SK-N-SH treated with all-trans-retinoic acid at 6 μM for 48 hours (cell line): Measurements from ENCODE around the gene BTBD17.

Experiments used
- CREB5 ChIP-seq: fragments of 250-450 bp; sonication (Bioruptor Pico); IDR thresholded peaks from 2 replicates; pipeline ENCODE4 v1.5.1; 2020; ENCODE audit warnings: low read depth, mild to moderate bottlenecking, moderate library complexity
- CSDC2 ChIP-seq: fragments of 250-450 bp; sonication (Bioruptor Pico); IDR thresholded peaks from 2 replicates; pipeline ENCODE4 v1.5.0; 2020; ENCODE audit warnings: mild to moderate bottlenecking, moderate library complexity
- CSRNP3 ChIP-seq: fragments of 250-450 bp; sonication (Bioruptor Pico); IDR thresholded peaks from 2 replicates; pipeline ENCODE4 v1.5.1; 2021; ENCODE audit warnings: mild to moderate bottlenecking, moderate library complexity
- PATZ1 ChIP-seq: fragments of 250-450 bp; sonication (Bioruptor Pico); IDR thresholded peaks from 2 replicates; pipeline ENCODE4 v1.8.0; 2020; ENCODE audit warnings: mild to moderate bottlenecking, moderate library complexity, borderline replicate concordance
- PPARA ChIP-seq: fragments of 250-450 bp; sonication (Bioruptor Pico); IDR thresholded peaks from 2 replicates; pipeline ENCODE4 v1.5.0; 2020; ENCODE audit warnings: mild to moderate bottlenecking, borderline replicate concordance
- RARB ChIP-seq: fragments of 250-450 bp; sonication (Bioruptor Pico); IDR thresholded peaks from 2 replicates; pipeline ENCODE4 v1.8.0; 2021; ENCODE audit warnings: mild to moderate bottlenecking, moderate library complexity
- ZFP3 ChIP-seq: fragments of 250-450 bp; sonication (Bioruptor Pico); IDR thresholded peaks from 2 replicates; pipeline ENCODE4 v1.5.0; 2020; ENCODE audit warnings: mild to moderate bottlenecking, moderate library complexity
- TF ChIP-seq, protein P1 (sequence below): fragments of 250-450 bp; sonication (Bioruptor Pico); IDR thresholded peaks from 2 replicates; pipeline ENCODE4 v1.5.0; 2020; ENCODE audit warnings: mild to moderate bottlenecking, moderate library complexity

GRCh38 chr17:74345433-74346241, 16.0 kb downstream of the BTBD17 start:
- no peak for TF ChIP-seq PPARA (CRISPR knock-in tag)
- no peak for TF ChIP-seq RARB
- TF ChIP-seq PATZ1 = no peak
- no peak for TF ChIP-seq CREB5 (CRISPR knock-in tag)
- TF ChIP-seq CSRNP3 (CRISPR knock-in tag) = no peak
- no peak for TF ChIP-seq CSDC2 (CRISPR knock-in tag)
- no peak for TF ChIP-seq ZFP3 (CRISPR knock-in tag)
- TF ChIP-seq, protein P1, sequence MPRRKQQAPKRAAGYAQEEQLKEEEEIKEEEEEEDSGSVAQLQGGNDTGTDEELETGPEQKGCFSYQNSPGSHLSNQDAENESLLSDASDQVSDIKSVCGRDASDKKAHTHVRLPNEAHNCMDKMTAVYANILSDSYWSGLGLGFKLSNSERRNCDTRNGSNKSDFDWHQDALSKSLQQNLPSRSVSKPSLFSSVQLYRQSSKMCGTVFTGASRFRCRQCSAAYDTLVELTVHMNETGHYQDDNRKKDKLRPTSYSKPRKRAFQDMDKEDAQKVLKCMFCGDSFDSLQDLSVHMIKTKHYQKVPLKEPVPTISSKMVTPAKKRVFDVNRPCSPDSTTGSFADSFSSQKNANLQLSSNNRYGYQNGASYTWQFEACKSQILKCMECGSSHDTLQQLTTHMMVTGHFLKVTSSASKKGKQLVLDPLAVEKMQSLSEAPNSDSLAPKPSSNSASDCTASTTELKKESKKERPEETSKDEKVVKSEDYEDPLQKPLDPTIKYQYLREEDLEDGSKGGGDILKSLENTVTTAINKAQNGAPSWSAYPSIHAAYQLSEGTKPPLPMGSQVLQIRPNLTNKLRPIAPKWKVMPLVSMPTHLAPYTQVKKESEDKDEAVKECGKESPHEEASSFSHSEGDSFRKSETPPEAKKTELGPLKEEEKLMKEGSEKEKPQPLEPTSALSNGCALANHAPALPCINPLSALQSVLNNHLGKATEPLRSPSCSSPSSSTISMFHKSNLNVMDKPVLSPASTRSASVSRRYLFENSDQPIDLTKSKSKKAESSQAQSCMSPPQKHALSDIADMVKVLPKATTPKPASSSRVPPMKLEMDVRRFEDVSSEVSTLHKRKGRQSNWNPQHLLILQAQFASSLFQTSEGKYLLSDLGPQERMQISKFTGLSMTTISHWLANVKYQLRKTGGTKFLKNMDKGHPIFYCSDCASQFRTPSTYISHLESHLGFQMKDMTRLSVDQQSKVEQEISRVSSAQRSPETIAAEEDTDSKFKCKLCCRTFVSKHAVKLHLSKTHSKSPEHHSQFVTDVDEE (CRISPR knock-in tag) = no peak
